HG02678 (cell line): ENCODE measurements around the gene PIWIL1.

Source experiments
- ATAC-seq: cut with Tn5 transposase; IDR thresholded peaks from one replicate; pipeline ENCODE4 v1.9.1; 2021; ENCODE audit warnings: mild to moderate bottlenecking, moderate library complexity; ENCODE audit not compliant: unreplicated experiment

Gene PIWIL1

DNA sequence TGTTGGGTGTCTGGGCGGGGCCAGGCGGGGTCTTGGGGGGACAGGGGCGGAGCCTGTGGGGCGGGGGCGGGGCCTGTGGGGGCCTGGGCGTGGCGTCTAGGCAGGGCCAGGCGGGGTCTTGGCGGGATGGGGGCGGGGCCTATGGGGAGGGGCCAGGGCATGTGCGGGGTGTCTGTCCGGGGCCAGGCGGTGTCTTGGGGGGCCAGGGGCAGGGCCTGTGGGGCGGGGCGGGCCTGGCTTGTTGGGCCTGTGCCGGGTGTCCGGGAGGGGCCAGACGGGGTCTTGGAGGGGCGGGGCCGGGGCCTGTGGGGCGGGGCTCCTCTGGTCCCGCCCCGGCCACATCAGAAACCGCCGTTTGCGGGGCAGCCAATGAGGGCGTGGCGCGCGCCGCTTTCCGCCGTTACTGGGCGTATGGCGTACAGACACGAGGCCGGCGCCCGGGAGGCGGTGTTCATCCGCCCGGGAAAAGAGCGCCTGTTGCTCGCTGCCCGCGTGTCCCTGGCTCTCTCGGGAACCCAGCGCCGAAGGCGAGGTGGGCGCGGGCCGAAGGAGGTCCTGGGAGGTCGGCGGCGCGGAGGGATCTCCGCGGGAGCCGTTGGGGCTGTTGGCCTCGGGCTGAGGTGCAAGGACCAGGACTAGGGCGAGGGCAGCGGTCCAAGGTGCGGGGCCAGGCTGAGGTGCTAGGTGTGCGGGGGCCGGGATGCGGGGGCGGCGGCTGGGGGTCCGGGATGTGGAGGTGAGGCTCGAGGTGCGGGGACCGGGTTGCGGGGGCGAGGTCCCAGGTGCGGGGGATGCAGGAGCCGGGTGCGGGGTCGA lies at the start of gene PIWIL1:
PIWIL1 (plus strand) TSS at position 400 of the 816 bp plus-strand sequence. CDS start 4,705 bp downstream, outside the sequence.
- no peak for ATAC-seq

DNA sequence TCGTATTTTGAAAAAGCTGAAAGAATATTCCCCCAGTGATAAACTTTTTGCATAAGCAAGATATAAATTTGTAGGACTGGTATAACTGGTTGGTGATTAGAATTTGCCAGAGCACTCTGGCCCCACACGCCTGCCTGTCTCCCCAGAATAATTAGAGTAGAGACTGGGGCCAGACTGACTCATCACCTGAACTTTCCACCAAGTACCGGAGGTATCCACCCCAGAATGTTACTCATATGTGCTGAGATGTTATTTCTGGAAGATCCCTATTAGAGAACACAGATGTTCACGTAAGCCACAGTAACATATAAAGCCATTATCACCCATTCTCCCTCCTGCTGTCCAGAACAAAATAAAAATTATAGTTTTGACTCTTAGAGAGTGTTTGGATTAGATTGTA lies 49.5 kb upstream of the PIWIL1 start:
- no peak for ATAC-seq

DNA sequence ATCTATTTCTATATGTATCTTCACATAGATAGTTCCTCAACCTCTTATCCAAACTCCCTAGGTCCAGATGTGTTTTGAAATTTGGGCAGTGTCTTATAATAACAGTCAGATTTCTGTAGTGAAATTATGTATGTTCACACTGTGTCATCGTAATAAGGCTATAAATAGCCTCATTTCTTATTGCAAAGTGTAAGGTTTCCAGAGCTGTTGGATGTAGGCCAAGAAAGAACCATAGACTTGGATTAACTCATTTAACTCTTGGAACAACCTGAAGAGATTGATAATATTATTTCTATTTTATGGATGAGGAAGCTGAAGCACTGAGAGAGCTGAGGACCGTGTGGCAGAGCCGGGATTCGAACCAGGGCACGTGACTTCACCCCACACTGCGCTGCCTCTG lies 49.0 kb upstream of the PIWIL1 start:
- no peak for ATAC-seq

DNA sequence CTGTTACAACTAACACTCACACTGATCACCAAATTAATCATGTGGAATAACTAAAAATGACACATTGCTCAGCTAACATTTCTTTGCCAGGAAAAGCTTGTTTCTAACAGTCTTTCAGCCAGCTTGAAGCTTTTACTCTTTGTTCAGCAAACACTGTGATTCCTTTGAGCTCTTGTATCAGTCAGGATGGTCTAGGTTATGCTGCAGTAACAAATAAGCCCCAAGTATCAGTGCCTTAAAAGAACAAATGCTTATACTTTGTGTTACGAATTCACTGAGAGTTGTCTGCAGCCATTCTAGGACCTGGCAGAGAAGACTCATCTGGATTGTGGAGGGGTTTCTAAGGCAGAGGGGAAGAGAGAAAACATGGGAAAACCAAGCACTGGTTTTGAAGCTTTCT lies 47.6 kb upstream of the PIWIL1 start:
- no peak for ATAC-seq

- no peak for ATAC-seq
These were observed 39.2 kb upstream of the PIWIL1 start for GRCh38 chr12:130298322-130299021.

DNA sequence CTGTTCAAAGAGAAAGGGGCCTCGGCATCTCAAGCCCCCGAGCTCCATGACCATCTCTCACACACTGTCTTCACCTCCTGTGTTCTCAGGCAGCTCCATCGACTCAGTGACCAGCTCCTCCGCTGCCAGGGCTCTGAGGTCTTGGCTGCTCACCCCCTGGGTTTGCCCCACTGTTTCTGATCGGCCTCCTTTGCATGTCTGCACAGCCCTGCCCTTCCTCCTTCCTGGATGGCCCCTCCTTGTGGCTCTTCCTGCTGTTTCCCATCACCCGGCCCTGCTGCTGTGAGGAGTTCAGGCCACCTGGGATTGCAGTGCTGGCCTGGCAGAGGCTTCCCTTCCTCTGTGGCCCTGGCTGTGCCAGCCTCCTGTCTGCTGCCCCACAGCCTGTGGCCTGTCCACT lies 38.1 kb upstream of the PIWIL1 start:
- no peak for ATAC-seq

- no peak for ATAC-seq
These were observed 37.6 kb upstream of the PIWIL1 start for GRCh38 chr12:130300090-130300489.

DNA sequence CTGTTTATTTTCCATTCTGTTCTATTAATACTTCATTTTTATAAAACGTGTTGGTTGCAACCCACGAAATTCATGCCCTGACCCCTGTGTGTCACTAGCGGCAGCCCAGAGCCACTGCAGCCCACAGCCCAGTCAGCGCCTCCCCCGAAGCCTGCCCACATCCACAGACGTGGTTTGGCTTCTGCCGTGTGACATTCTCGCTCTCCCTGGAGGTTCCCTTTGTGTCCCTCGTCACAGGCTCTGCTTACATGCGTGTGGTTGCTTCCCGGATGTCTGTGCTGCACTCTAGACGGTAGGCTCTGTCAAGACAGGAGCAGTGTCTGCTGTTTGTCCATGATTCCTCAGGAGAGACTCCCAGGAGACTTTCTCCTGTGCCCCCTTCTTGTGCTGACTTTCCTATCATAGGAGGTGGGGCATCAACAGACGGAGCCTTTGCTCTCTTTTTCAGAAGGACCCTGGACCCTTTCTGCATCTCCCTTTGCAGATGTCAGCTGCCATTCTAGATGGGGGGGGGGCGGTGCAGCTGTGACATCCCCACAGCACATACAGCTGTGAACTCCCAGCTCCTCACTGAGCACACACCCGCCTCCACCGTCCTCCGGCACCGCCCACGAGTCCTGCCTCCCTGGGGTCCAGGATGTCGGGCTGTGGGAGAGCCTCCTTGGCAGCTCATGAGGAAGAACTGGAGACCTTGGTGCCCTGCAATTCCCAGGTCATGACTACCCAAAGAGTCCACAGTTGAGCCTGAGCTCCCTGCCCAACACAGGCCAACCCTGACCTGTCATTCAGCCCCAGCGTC lies 36.8 kb upstream of the PIWIL1 start:
- ATAC-seq: no peak

- no peak for ATAC-seq
These were observed 36.1 kb upstream of the PIWIL1 start for GRCh38 chr12:130301559-130301958.

DNA sequence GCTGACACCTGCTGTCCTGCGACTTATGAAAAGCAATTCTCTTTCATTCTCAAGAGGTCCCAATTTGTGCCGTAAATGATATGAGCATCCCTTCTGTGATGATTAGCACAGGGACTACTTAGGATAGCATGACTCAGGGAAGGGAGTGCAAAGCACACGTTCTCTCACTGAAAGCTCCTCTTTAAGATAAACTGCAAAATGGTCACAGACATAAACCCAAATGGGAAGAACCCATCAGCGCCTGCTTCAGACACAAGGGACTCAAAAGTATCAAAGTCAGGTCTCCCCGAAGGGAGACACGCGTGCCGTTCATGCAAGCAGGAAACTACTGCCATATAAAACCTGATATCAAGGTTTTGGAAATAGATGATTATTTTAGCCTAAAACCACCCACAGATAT lies 33.9 kb upstream of the PIWIL1 start:
- no peak for ATAC-seq

DNA sequence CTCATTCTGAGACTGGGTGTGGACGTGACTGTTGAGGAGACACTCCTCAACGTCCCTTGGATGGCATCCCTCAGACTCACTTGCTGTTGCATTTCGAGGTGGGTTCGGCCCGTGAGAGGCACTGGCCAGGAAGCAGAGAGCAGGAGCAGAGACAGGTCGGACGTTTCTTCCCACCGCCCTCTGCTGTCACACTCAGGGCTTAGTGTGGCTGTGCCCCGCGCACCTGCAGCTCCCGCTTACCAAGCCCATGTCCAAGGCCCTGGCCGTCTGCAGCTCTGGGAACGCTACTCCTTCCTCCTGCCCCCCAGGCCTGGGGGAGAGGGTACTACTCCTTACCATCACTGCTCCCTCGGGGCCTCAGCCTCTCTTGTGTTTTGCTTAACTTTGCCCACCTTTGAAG lies 29.8 kb upstream of the PIWIL1 start:
- ATAC-seq: no peak

DNA sequence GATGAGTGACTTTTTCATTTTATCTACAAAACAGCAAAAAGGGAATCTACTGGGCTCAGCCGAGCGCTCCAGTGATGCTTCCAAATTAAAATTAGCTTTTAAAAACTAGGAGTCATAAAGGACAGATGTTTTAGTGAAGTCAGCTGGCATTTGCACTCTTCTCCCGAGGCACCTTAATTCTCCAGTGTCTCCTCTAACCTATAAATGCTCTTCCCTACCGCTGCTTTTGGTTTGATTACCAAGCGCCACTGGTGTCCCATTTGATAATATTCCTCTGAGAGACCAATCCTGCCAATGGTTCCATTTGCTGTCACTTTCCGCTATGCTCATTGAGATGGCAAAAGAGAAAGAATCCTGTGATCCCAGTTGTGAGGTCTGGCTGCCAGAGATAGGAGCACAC lies 29.3 kb upstream of the PIWIL1 start:
- ATAC-seq: no peak

- ATAC-seq: no peak
These were observed 21.4 kb upstream of the PIWIL1 start for GRCh38 chr12:130316251-130316650.

- no peak for ATAC-seq
These were observed 17.2 kb upstream of the PIWIL1 start for GRCh38 chr12:130320536-130320935.

DNA sequence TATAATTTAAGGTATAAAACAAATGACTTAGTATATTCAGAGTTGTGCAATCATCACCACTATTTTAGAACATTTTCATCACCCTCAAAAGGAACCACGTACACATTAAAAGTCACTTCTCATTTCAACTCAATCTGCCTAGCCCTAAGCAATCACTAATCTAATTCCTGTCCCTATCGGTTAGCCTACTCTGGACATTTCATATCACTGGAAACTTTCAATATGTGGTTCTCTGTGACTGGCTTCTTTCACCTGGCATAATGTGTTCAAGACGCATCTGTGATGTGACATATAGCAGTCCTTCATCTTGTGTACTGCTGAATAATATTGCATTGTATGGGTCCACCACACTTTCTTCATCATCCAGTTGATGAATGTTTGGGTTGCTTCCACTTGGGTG lies 15.4 kb upstream of the PIWIL1 start:
- no peak for ATAC-seq

GRCh38 chr12:130330685-130331084 lies 7.0 kb upstream of the PIWIL1 start:
- ATAC-seq: no peak

DNA sequence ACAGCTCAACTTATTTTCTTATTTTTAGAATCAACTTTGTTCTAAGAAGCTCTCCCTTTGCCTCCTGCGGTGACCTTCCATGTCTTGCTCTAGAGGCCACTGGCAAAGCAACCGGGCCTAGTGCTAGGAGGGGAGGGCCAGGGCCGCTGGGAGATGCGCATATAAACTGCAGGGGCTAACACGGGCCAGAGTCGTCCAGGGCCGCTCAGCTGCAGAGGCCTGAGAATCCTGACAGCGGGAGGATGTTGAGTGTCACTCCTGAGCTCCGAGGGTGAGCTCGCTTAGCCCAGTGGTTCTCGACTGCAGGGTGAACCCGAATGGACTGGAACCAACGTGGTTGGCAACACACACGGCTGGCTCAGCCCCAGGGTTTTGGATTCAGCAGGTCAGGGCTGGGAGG lies 6.5 kb upstream of the PIWIL1 start:
- no peak for ATAC-seq

GRCh38 chr12:130333341-130333740 lies 4.3 kb upstream of the PIWIL1 start:
- no peak for ATAC-seq

DNA sequence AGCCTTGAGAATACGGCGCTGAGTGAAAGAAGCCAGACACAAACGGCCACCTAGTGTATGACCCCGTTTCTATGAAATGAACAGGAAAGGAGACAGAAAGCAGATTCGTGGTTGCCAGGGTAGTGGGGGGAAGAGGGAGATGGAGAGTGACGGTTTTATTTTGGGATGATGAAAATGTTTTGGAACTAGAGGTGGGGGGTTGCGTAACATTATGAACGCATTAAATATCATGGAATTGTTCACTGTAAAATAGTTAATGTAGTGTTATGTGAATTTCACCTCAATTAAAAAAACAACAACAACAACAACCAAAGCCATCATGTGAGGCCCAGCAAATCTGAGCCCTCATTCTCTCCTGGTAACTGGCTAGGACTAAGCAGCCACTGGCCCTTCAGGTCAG lies 3.3 kb upstream of the PIWIL1 start:
- no peak for ATAC-seq

DNA sequence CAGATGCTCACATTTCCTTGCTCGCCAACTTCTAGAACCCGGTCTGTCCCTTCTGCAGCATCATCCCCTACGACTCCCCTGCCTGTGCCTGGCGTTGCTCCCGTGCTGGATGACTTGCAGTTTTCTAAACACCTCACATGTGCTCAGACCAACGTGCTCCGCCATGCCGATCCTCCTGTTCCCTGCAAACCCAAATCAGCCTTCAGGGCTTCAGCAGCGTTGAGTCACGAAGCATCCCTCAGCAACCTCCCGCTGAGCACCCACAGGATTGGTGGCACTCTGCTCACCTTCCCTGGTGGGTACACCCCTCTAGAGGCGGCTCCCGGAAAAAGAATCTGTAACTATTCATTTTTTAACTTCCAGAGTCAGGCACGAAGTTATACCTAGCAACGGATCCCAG lies 2.8 kb upstream of the PIWIL1 start:
- no peak for ATAC-seq

- no peak for ATAC-seq
These were observed 1.9 kb upstream of the PIWIL1 start for GRCh38 chr12:130335517-130336392.
